Central memory CD8-positive, alpha-beta T cell (primary cell): ENCODE measurements around the gene BTRC.

Experiments used
- ATAC-seq: fragments of 150-1000 bp; cut with Tn5 transposase; replicated peaks from 2 replicates; pipeline ENCODE4 v1.10.0; 2022; ENCODE audit warnings: mild to moderate bottlenecking, moderate FRiP score, moderate number of reproducible peaks; ENCODE audit not compliant: poor library complexity, severe bottlenecking; ENCODE audit errors: extremely low read depth
- DNase-seq, 2 donors: peaks; one replicate each; pipeline ENCODE4 v3.0.0; 2021; ENCODE audit warnings: low spot score in 2 of 2
- H3K27ac Mint-ChIP-seq: one replicate; pipeline ENCODE4 v1.8.0; 2022; ENCODE audit warnings: low read depth, mild to moderate bottlenecking, moderate library complexity, mixed read lengths
- H3K27me3 Mint-ChIP-seq: one replicate; pipeline ENCODE4 v1.8.0; 2022; ENCODE audit warnings: mixed read lengths
- H3K36me3 Mint-ChIP-seq: one replicate; pipeline ENCODE4 v1.8.0; 2022; ENCODE audit warnings: mild to moderate bottlenecking, moderate library complexity, mixed read lengths; ENCODE audit not compliant: insufficient read depth
- H3K4me1 Mint-ChIP-seq: one replicate; pipeline ENCODE4 v1.8.0; 2022; ENCODE audit warnings: mixed read lengths
- H3K4me3 Mint-ChIP-seq: one replicate; pipeline ENCODE4 v1.8.0; 2022; ENCODE audit warnings: mild to moderate bottlenecking, moderate library complexity, mixed read lengths
- H3K9me3 Mint-ChIP-seq: one replicate; pipeline ENCODE4 v1.8.0; 2022; ENCODE audit warnings: mixed read lengths

The BTRC gene

GRCh38 chr10:101512738-101513137 lies 158.8 kb downstream of the BTRC start:
- no peaks in the 10 kb centered on the region for H3K4me1 Mint-ChIP-seq
- no peak overlapping the region for H3K27ac Mint-ChIP-seq
- peaks cover 5% of the 10 kb centered on the region for H3K36me3 Mint-ChIP-seq
- DNase-seq (no peak), ATAC-seq (no peak)
- no peak overlapping the region for H3K4me3 Mint-ChIP-seq
- no peaks in the 10 kb centered on the region for H3K9me3 Mint-ChIP-seq
- no peaks in the 10 kb centered on the region for H3K27me3 Mint-ChIP-seq

- Mint-ChIP-seq H3K27me3 (no peaks in the 10 kb centered on the region), H3K9me3 (no peaks in the 10 kb centered on the region), H3K36me3 (peaks cover 5% of the 10 kb centered on the region), H3K4me1 (no peaks in the 10 kb centered on the region), H3K4me3 (no peak overlapping the region), H3K27ac (no peak overlapping the region)
- ATAC-seq (no peak), DNase-seq (no peak)
Observed at GRCh38 chr10:101513733-101514132, 159.8 kb downstream of the BTRC start.

GRCh38 chr10:101525848-101526247 lies 171.9 kb downstream of the BTRC start:
- Mint-ChIP-seq H3K9me3 (no peaks in the 10 kb centered on the region), H3K27me3 (no peaks in the 10 kb centered on the region), H3K27ac (no peak overlapping the region), H3K4me3 (no peak overlapping the region), H3K4me1 (no peaks in the 10 kb centered on the region), H3K36me3 (peaks cover 15% of the 10 kb centered on the region)
- ATAC-seq (no peak), DNase-seq (no peak)

GRCh38 chr10:101529207-101529606 lies 175.2 kb downstream of the BTRC start:
- Mint-ChIP-seq H3K27ac (no peak overlapping the region), H3K4me1 (no peaks in the 10 kb centered on the region), H3K4me3 (no peak overlapping the region), H3K27me3 (no peaks in the 10 kb centered on the region), H3K9me3 (no peaks in the 10 kb centered on the region), H3K36me3 (peaks cover 8% of the 10 kb centered on the region)
- no peak for ATAC-seq
- DNase-seq: no peak

GRCh38 chr10:101529725-101530553 lies 176.0 kb downstream of the BTRC start:
- peaks cover 10% of the 10 kb centered on the region for H3K36me3 Mint-ChIP-seq
- no peak overlapping the region for H3K4me3 Mint-ChIP-seq
- H3K4me1 Mint-ChIP-seq: no peaks in the 10 kb centered on the region
- no peaks in the 10 kb centered on the region for H3K27me3 Mint-ChIP-seq
- H3K9me3 Mint-ChIP-seq: no peaks in the 10 kb centered on the region
- ATAC-seq (no peak), DNase-seq (no peak)
- no peak overlapping the region for H3K27ac Mint-ChIP-seq

- H3K4me3 Mint-ChIP-seq: no peak overlapping the region
- H3K4me1 Mint-ChIP-seq: no peaks in the 10 kb centered on the region
- no peaks in the 10 kb centered on the region for H3K9me3 Mint-ChIP-seq
- no peak for DNase-seq
- H3K27ac Mint-ChIP-seq: no peak overlapping the region
- H3K36me3 Mint-ChIP-seq: peaks cover 12% of the 10 kb centered on the region
- no peak for ATAC-seq
- H3K27me3 Mint-ChIP-seq: no peaks in the 10 kb centered on the region
Observed at GRCh38 chr10:101535949-101536348, 182.0 kb downstream of the BTRC start.

GRCh38 chr10:101536800-101537199 lies 182.8 kb downstream of the BTRC start:
- H3K36me3 Mint-ChIP-seq: peaks cover 10% of the 10 kb centered on the region
- H3K4me1 Mint-ChIP-seq: no peaks in the 10 kb centered on the region
- no peak for ATAC-seq
- no peaks in the 10 kb centered on the region for H3K9me3 Mint-ChIP-seq
- no peaks in the 10 kb centered on the region for H3K27me3 Mint-ChIP-seq
- H3K4me3 Mint-ChIP-seq: no peak overlapping the region
- no peak for DNase-seq
- no peak overlapping the region for H3K27ac Mint-ChIP-seq

GRCh38 chr10:101538446-101538845 lies 184.5 kb downstream of the BTRC start:
- Mint-ChIP-seq H3K4me3 (no peak overlapping the region), H3K36me3 (peaks cover 12% of the 10 kb centered on the region), H3K4me1 (no peaks in the 10 kb centered on the region), H3K9me3 (no peaks in the 10 kb centered on the region), H3K27me3 (no peaks in the 10 kb centered on the region), H3K27ac (no peak overlapping the region)
- DNase-seq: no peak
- no peak for ATAC-seq

- Mint-ChIP-seq H3K4me1 (no peaks in the 10 kb centered on the region), H3K4me3 (no peak overlapping the region), H3K9me3 (no peaks in the 10 kb centered on the region), H3K36me3 (peaks cover 10% of the 10 kb centered on the region), H3K27me3 (no peaks in the 10 kb centered on the region), H3K27ac (no peak overlapping the region)
- ATAC-seq (no peak), DNase-seq (no peak)
Observed at GRCh38 chr10:101545898-101546297, 191.9 kb downstream of the BTRC start.

- ATAC-seq (no peak), DNase-seq (no peak)
- H3K9me3 Mint-ChIP-seq: no peaks in the 10 kb centered on the region
- H3K36me3 Mint-ChIP-seq: peaks cover 10% of the 10 kb centered on the region
- no peaks in the 10 kb centered on the region for H3K4me1 Mint-ChIP-seq
- no peak overlapping the region for H3K4me3 Mint-ChIP-seq
- H3K27me3 Mint-ChIP-seq: no peaks in the 10 kb centered on the region
- no peak overlapping the region for H3K27ac Mint-ChIP-seq
Observed at GRCh38 chr10:101550965-101551364, 197.0 kb downstream of the BTRC start.

GRCh38 chr10:101552442-101552841 lies 198.5 kb downstream of the BTRC start:
- Mint-ChIP-seq H3K27me3 (no peaks in the 10 kb centered on the region), H3K4me3 (no peak overlapping the region), H3K36me3 (peaks cover 10% of the 10 kb centered on the region), H3K27ac (no peak overlapping the region), H3K9me3 (no peaks in the 10 kb centered on the region), H3K4me1 (peaks cover 3% of the 10 kb centered on the region)
- DNase-seq (no peak), ATAC-seq (no peak)

- ATAC-seq (no peak), DNase-seq (no peak)
- peak overlapping the region; percentile 38 for H3K27ac Mint-ChIP-seq
- H3K4me1 Mint-ChIP-seq: peaks cover 26% of the 10 kb centered on the region
- peaks cover 7% of the 10 kb centered on the region for H3K27me3 Mint-ChIP-seq
- H3K4me3 Mint-ChIP-seq: no peak overlapping the region
- peaks cover 14% of the 10 kb centered on the region for H3K36me3 Mint-ChIP-seq
- H3K9me3 Mint-ChIP-seq: no peaks in the 10 kb centered on the region
Observed at GRCh38 chr10:101557541-101557940, 203.6 kb downstream of the BTRC start.

GRCh38 chr10:101558204-101558603 lies 204.2 kb downstream of the BTRC start:
- ATAC-seq (peak; percentile 43), DNase-seq (no peak)
- Mint-ChIP-seq H3K27me3 (peaks cover 8% of the 10 kb centered on the region), H3K4me3 (no peak overlapping the region), H3K27ac (peak overlapping the region; percentile 38), H3K4me1 (peaks cover 26% of the 10 kb centered on the region), H3K36me3 (peaks cover 10% of the 10 kb centered on the region), H3K9me3 (no peaks in the 10 kb centered on the region)
